Fibroblast of skin of scalp (primary cell): ENCODE results near the gene FREY1.
A peak's percentile ranks its signal among the peaks of the same experiment; 100 is the strongest.
"Not testable (repeated sequence)": the region's sequence is repeated elsewhere in the genome, so short reads cannot be mapped to it uniquely, and the experiment has no call there.

Experiments
- DNase-seq: peaks from one replicate; pipeline ENCODE4 v3.0.0-alpha.2; 2013

FREY1 gene

GRCh38 chr11:45913942-45914635 lies 7.0 kb upstream of the FREY1 start:
- no peak for DNase-seq

GRCh38 chr11:45913514-45913913 lies 6.4 kb upstream of the FREY1 start:
- DNase-seq = no peak

GRCh38 chr11:45910623-45911022 lies 3.6 kb upstream of the FREY1 start:
- no peak for DNase-seq

GRCh38 chr11:45909594-45910475 lies 2.8 kb upstream of the FREY1 start:
- no peak for DNase-seq

GRCh38 chr11:45907911-45908370 lies 870 bp upstream of the FREY1 start:
- no peak for DNase-seq

- no peak for DNase-seq
Measured at GRCh38 chr11:45906096-45906682, 882 bp downstream of the FREY1 start.

GRCh38 chr11:45905576-45905975 lies 1.5 kb downstream of the FREY1 start:
- DNase-seq = not testable (repeated sequence)

- no peak for DNase-seq
Measured at GRCh38 chr11:45905095-45905494, 2.0 kb downstream of the FREY1 start.

- DNase-seq = no peak
Measured at GRCh38 chr11:45904309-45904915, 2.7 kb downstream of the FREY1 start.

GRCh38 chr11:45902452-45903380 lies 4.4 kb downstream of the FREY1 start:
- no peak for DNase-seq

- no peak for DNase-seq
Measured at GRCh38 chr11:45901626-45902025, 5.4 kb downstream of the FREY1 start.

- DNase-seq = no peak
Measured at GRCh38 chr11:45900916-45901617, 6.0 kb downstream of the FREY1 start.

- DNase-seq = not testable (repeated sequence)
Measured at GRCh38 chr11:45900175-45900800, 6.8 kb downstream of the FREY1 start.

- peak; percentile 87 for DNase-seq
Measured at GRCh38 chr11:45899448-45900174, 7.5 kb downstream of the FREY1 start.

- no peak for DNase-seq
Measured at GRCh38 chr11:45899086-45899447, 8.0 kb downstream of the FREY1 start.

GRCh38 chr11:45897556-45897955 lies 9.5 kb downstream of the FREY1 start:
- no peak for DNase-seq

- DNase-seq = no peak
Measured at GRCh38 chr11:45896422-45896984, 10.6 kb downstream of the FREY1 start.

- no peak for DNase-seq
Measured at GRCh38 chr11:45895553-45896259, 11.4 kb downstream of the FREY1 start.
